Measurements from ENCODE around the gene TCEAL9. TPM values are rescaled to one million over a fixed set of nuclear protein-coding genes. Genes with fewer than 3 reads are reported as not detected.

Gene TCEAL9
- total and polyA plus RNA-seq, 2 of the 8 experiments (the other 6 are each of a cell fraction or from before 2014, with no cell fraction given): 22.2 to 36.8 TPM

DNA sequence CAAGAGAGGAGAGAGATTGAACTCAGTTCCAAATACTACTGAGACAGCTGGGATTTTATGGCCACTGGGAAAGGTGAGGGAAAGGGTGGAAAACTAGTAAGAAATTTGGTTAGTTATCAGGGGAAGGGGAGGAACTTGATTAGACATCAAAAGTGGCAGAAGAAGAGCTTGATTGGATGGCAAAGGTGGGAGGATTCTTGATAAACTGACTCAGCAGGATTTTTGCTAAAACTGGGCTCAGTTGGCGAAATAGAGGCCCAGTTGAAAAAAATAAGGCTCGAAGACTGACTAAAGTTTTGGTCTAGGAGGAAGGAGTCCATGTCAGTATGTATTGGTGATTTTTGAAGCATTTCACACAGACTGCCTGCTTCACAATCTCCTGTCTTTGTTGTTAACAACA is 30.0 kb downstream of the TCEAL9 start:
- no peak overlapping the region for H3K23ac ChIP-seq (ENCODE audit: insufficient read length)
- H2BK15ac ChIP-seq (ENCODE audit: low read length): no peak overlapping the region
- no peak overlapping the region for H2BK12ac ChIP-seq (ENCODE audit: low read depth, low read length)
- H3K23me2 ChIP-seq (ENCODE audit: low read depth, low read length): no peaks in the 10 kb centered on the region
- CTCF ChIA-PET (ENCODE audit: partially characterized antibody): interaction anchor here (0.7 to 1.4 kb wide), 3 partner anchors 15 to 753 kb away, joined by 3 read pairs; no protein-coding TSS in a partner anchor
- H3K9ac ChIP-seq (replicated peaks in 1 of 4; ENCODE audit: extremely low read depth in 1 of 4, low read depth in 3 of 4, low read length in 3 of 4): no peak overlapping the region
- no peak overlapping the region for H3K4me3 ChIP-seq (ENCODE audit: extremely low read depth in 1 of 4, insufficient read depth in 2 of 4, low read depth in 3 of 4, low read length in 4 of 4)
- H4K8ac ChIP-seq (ENCODE audit: extremely low read depth, insufficient read depth, low read length): no peak overlapping the region
- no peak overlapping the region for H3K18ac ChIP-seq (ENCODE audit: extremely low read depth, low read length)
- no peaks in the 10 kb centered on the region for H3K79me1 ChIP-seq (ENCODE audit: low read depth, low read length)
- 97% methylated on average over 2 of the region's 2 CpGs; no CpG with 5 or more reads in 1 of the 2 experiments for WGBS, 2 experiments (ENCODE audit: extremely low coverage in 1 of 2, insufficient coverage in 1 of 2, insufficient read length in 1 of 2, insufficient replicate concordance in 2 of 2, low coverage in 1 of 2, low lambda C conversion rate in 2 of 2, missing lambda C conversion rate in 1 of 2)
- H2BK20ac ChIP-seq (ENCODE audit: low read length): no peak overlapping the region
- FAIRE-seq: no peak
- no peak overlapping the region for H3K4ac ChIP-seq (replicated peaks; ENCODE audit: insufficient read length, low read depth, low read length)
- H4K5ac ChIP-seq (ENCODE audit: insufficient read length, low read depth, low read length): no peak overlapping the region
- H3K9me3 ChIP-seq (ENCODE audit: insufficient read depth in 2 of 2, low read depth in 1 of 2, low read length in 1 of 2): no peaks in the 10 kb centered on the region
- POLR2A ChIA-PET (ENCODE audit: partially characterized antibody): interaction anchor here (1.6 to 2.8 kb wide), 2 partner anchors 9 to 17 kb away, joined by 5 to 13 read pairs; partner anchors contain the start of gene BEX3
- no peaks in the 10 kb centered on the region for H3K27me3 ChIP-seq (replicated peaks in 1 of 4; ENCODE audit: control insufficient read depth in 3 of 4, extremely low read depth in 1 of 4, insufficient read depth in 3 of 4, low read length in 3 of 4)
- no peak overlapping the region for H2AK5ac ChIP-seq (ENCODE audit: low read depth, low read length)
- no peak overlapping the region for H2BK5ac ChIP-seq (ENCODE audit: low read depth, low read length)
- no peaks in the 10 kb centered on the region for H3K79me2 ChIP-seq (ENCODE audit: control insufficient read depth in 1 of 2, insufficient read depth in 2 of 2, low read length in 2 of 2)
- H3K14ac ChIP-seq (ENCODE audit: insufficient read length): no peak overlapping the region
- no peaks in the 10 kb centered on the region for H3K4me1 ChIP-seq (replicated peaks in 1 of 4; ENCODE audit: control insufficient read depth in 3 of 4, insufficient read depth in 4 of 4, low read length in 3 of 4)
- no peak overlapping the region for H2BK120ac ChIP-seq (replicated peaks; ENCODE audit: low read depth, low read length)
- peaks cover 0 to 5% (median 0%) of the 10 kb centered on the region in 4 experiments; a peak in 1 of 8 replicates for H3K36me3 ChIP-seq (ENCODE audit: control insufficient read depth in 2 of 4, insufficient read depth in 4 of 4, low read length in 3 of 4)
- no peaks in the 10 kb centered on the region for H4K20me1 ChIP-seq (replicated peaks in 1 of 2; ENCODE audit: control insufficient read depth in 1 of 2, insufficient read depth in 2 of 2, low read length in 2 of 2)
- H3K56ac ChIP-seq (replicated peaks; ENCODE audit: insufficient read length, low read depth, low read length): no peak overlapping the region
- H3K27ac ChIP-seq (ENCODE audit: low read depth, low read length): no peak overlapping the region
- TF ChIP-seq GTF2F1 (IDR thresholded peaks at IDR 0.05; ENCODE audit: borderline replicate concordance, low read depth, low read length) (no peak), RXRA (IDR thresholded peaks at IDR 0.05; ENCODE audit: insufficient read depth, low read depth, low read length) (no peak), NRF1 (IDR thresholded peaks at IDR 0.05; ENCODE audit: low read depth, low read length) (no peak), EZH2 (IDR thresholded peaks at IDR 0.05; ENCODE audit: low read depth, low read length, severe bottlenecking) (no peak), KDM5A (IDR thresholded peaks at IDR 0.05; ENCODE audit: low read length) (no peak), RNF2 (IDR thresholded peaks at IDR 0.05; ENCODE audit: borderline replicate concordance, low read depth, low read length, missing control alignments, poor library complexity, severe bottlenecking) (no peak), PHF8 (conservative IDR thresholded peaks at IDR 0.05; ENCODE audit: low read depth, low read length) (no peak), BCL11A (IDR thresholded peaks at IDR 0.05; ENCODE audit: low read depth in 2 of 2, low read length in 2 of 2) (no peak), MAX (IDR thresholded peaks at IDR 0.05) (no peak), RFX5 (IDR thresholded peaks at IDR 0.05; ENCODE audit: borderline replicate concordance, low read depth, low read length) (no peak), JUN (IDR thresholded peaks at IDR 0.05; ENCODE audit: low read depth, low read length) (no peak), KDM1A (IDR thresholded peaks at IDR 0.05; ENCODE audit: borderline replicate concordance, low read length) (no peak)
- no peak overlapping the region for H3K4me2 ChIP-seq (ENCODE audit: insufficient read depth in 1 of 2, low read depth in 2 of 2, low read length in 2 of 2)
- no peak for DNase-seq (ENCODE audit: low read depth in 1 of 2, low spot score in 2 of 2)
- no peak overlapping the region for H2AFZ ChIP-seq (ENCODE audit: low read length)
- no peak overlapping the region for H4K91ac ChIP-seq (replicated peaks; ENCODE audit: insufficient read length, low read length)
